ENCODE data around the gene STAC2. TPM values are rescaled to one million over a fixed set of nuclear protein-coding genes. Genes with fewer than 3 reads are reported as not detected.

STAC2 gene
- total and polyA plus RNA-seq, 7 donors: 0.07 to 1.2 (median 0.32) TPM; not detected in 1

- H3K9me3 ChIP-seq: no peaks in the 10 kb centered on the region
- 70 to 80% (median 71%) methylated on average over 9 of the region's 9 CpGs for WGBS, 3 donors
- DNase-seq (no peak), ATAC-seq (peak; percentile 17 to 57 (median 40))
- no peak for TF ChIP-seq CTCF (IDR thresholded peaks at IDR 0.05)
- no peak overlapping the region for H3K27ac ChIP-seq
- no peaks in the 10 kb centered on the region for H3K36me3 ChIP-seq (ENCODE audit: insufficient read depth in 1 of 2, low read depth in 1 of 2)
- H3K4me3 ChIP-seq: no peak overlapping the region
- intact Hi-C loops (cut with DNase I): loop anchor here in 1 of 2 donors (10.0 kb wide), 1 partner anchor 139 kb away; no protein-coding TSS in a partner anchor
- no peaks in the 10 kb centered on the region for H3K27me3 ChIP-seq (ENCODE audit: insufficient read depth in 3 of 3, low read length in 2 of 3)
- peaks cover 15% of the 10 kb centered on the region for H3K4me1 ChIP-seq
These were observed 11.9 kb downstream of the STAC2 start for GRCh38 chr17:39213852-39214251.

DNA sequence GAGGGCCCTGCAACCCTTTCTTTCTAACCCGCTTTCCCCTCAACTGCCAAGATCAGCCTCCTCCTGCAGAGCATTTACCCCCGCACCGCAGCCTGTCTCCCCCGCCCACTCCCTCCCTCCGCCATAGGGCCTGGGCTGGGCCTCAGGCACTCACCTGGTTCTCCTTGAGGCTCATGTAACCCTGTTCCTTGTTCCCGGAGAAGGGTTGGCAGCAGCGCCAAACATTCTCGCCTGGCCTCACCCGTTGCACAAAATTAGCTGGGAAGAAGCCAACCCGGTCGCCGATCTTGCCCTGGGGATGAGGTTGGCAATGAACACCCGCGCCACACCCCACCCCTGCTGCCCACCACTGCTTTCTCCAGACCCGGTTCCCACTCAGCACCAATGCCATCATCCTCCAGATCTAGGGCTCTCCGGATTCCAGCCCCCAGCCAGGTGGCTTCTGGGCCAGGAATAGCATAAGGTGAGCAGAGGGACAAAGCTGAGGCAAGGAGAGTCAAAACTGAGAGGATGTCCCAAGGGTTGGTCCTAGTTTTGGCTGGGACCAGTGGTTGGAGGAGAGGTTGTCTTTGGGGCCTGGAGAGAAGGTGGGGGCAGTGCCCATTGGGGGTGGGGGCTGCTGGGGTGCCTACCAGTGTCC, 12.8 kb downstream of the STAC2 start:
- no peak for TF ChIP-seq CTCF (IDR thresholded peaks at IDR 0.05)
- ATAC-seq: peak in 1 of 4 donors; percentile 30
- no peak overlapping the region for H3K27ac ChIP-seq
- no peaks in the 10 kb centered on the region for H3K9me3 ChIP-seq
- H3K4me3 ChIP-seq: no peak overlapping the region
- H3K27me3 ChIP-seq (ENCODE audit: insufficient read depth in 3 of 3, low read length in 2 of 3): no peaks in the 10 kb centered on the region
- intact Hi-C loops (cut with DNase I): loop anchor here in 1 of 2 donors (10.0 kb wide), 1 partner anchor 138 kb away; no protein-coding TSS in a partner anchor
- no peaks in the 10 kb centered on the region for H3K36me3 ChIP-seq (ENCODE audit: insufficient read depth in 1 of 2, low read depth in 1 of 2)
- WGBS, 3 donors: 42 to 59% (median 55%) methylated on average over 16 of the region's 16 CpGs
- H3K4me1 ChIP-seq: peaks cover 17% of the 10 kb centered on the region
- DNase-seq: no peak

- Histone ChIP-seq H3K9me3 (no peaks in the 10 kb centered on the region), H3K36me3 (ENCODE audit: insufficient read depth in 1 of 2, low read depth in 1 of 2) (no peaks in the 10 kb centered on the region), H3K27ac (no peak overlapping the region), H3K4me3 (no peak overlapping the region), H3K27me3 (ENCODE audit: insufficient read depth in 3 of 3, low read length in 2 of 3) (no peaks in the 10 kb centered on the region), H3K4me1 (peaks cover 19% of the 10 kb centered on the region)
- TF ChIP-seq CTCF (IDR thresholded peaks at IDR 0.05): no peak
- DNase-seq: no peak
- intact Hi-C loops (cut with DNase I): loop anchor here in 1 of 2 donors (10.0 kb wide), 1 partner anchor 138 kb away; no protein-coding TSS in a partner anchor
- 68 to 84% (median 79%) methylated on average over 11 of the region's 11 CpGs for WGBS, 3 donors
- ATAC-seq: no peak
These were observed 13.4 kb downstream of the STAC2 start for GRCh38 chr17:39212195-39212810.

GRCh38 chr17:39210093-39210434, 15.7 kb downstream of the STAC2 start:
- peak in 1 of 4 donors; percentile 5 for ATAC-seq
- Histone ChIP-seq H3K27ac (peak overlapping the region; percentile 80), H3K9me3 (no peaks in the 10 kb centered on the region), H3K4me3 (peak overlapping the region; percentile 65), H3K36me3 (ENCODE audit: insufficient read depth in 1 of 2, low read depth in 1 of 2) (peaks cover 1 to 3% of the 10 kb centered on the region in 2 donors), H3K4me1 (peaks cover 21% of the 10 kb centered on the region), H3K27me3 (ENCODE audit: insufficient read depth in 3 of 3, low read length in 2 of 3) (no peaks in the 10 kb centered on the region)
- DNase-seq: no peak
- WGBS, 3 donors: 27 to 31% (median 30%) methylated on average over 22 of the region's 22 CpGs
- TF ChIP-seq CTCF (IDR thresholded peaks at IDR 0.05): no peak
- intact Hi-C loops (cut with DNase I): loop anchor here in 1 of 2 donors (10.0 kb wide), 1 partner anchor 135 kb away; no protein-coding TSS in a partner anchor

All from psoas muscle (tissue), 8 donors.